ENCODE data around the gene KCTD11. TPM values are rescaled to one million over a fixed set of nuclear protein-coding genes. Genes with fewer than 3 reads are reported as not detected.

The KCTD11 gene
- total and polyA plus RNA-seq, 10 of the 15 experiments (the other 5 are each of a cell fraction or from before 2014, with no cell fraction given): 0.05 to 7.3 (median 2.9) TPM

- TF ChIP-seq, protein P1, sequence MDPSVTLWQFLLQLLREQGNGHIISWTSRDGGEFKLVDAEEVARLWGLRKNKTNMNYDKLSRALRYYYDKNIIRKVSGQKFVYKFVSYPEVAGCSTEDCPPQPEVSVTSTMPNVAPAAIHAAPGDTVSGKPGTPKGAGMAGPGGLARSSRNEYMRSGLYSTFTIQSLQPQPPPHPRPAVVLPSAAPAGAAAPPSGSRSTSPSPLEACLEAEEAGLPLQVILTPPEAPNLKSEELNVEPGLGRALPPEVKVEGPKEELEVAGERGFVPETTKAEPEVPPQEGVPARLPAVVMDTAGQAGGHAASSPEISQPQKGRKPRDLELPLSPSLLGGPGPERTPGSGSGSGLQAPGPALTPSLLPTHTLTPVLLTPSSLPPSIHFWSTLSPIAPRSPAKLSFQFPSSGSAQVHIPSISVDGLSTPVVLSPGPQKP (IDR thresholded peaks at IDR 0.05; ENCODE audit: low read depth, low read length): no peak
- TF ChIP-seq KDM1A (IDR thresholded peaks at IDR 0.05; ENCODE audit: borderline replicate concordance) (no peak), POLR2AphosphoS2 (IDR thresholded peaks at IDR 0.05; ENCODE audit: low read depth, low read length) (peak; percentile 29; the same call in 1 of the 2 replicates), NFXL1 (IDR thresholded peaks at IDR 0.05; ENCODE audit: borderline replicate concordance) (no peak), YY1 (IDR thresholded peaks at IDR 0.05; ENCODE audit: low read depth, low read length) (0 out of 2 replicates have a peak, but pooled peaks have one; percentile 43), HSF1 (IDR thresholded peaks at IDR 0.05; ENCODE audit: low read depth, low read length) (no peak), RFX5 (IDR thresholded peaks at IDR 0.05; ENCODE audit: low read depth, low read length) (no peak), POU2F2 (IDR thresholded peaks at IDR 0.05; ENCODE audit: borderline replicate concordance, low read depth, low read length) (no peak), ATF7 (IDR thresholded peaks at IDR 0.05; ENCODE audit: low read depth) (no peak), CREB1 (IDR thresholded peaks at IDR 0.05; ENCODE audit: low read depth) (peak; percentile 68; the same call in 1 of the 2 replicates), USF1 (IDR thresholded peaks at IDR 0.05; ENCODE audit: borderline replicate concordance, extremely low read length, insufficient read depth, low read depth, low read length) (peak; percentile 61), ZNF384 (IDR thresholded peaks at IDR 0.05; ENCODE audit: borderline replicate concordance, low read depth, low read length) (no peak), POLR2AphosphoS5 (IDR thresholded peaks at IDR 0.05; ENCODE audit: low read length) (no peak), ASH2L (IDR thresholded peaks at IDR 0.05; ENCODE audit: borderline replicate concordance, low read depth) (no peak), CBX3 (IDR thresholded peaks at IDR 0.05; ENCODE audit: borderline replicate concordance, low read depth) (no peak), TCF7 (IDR thresholded peaks at IDR 0.05; ENCODE audit: borderline replicate concordance) (no peak), BHLHE40 (IDR thresholded peaks at IDR 0.05; ENCODE audit: borderline replicate concordance in 1 of 2, low read depth in 2 of 2, low read length in 1 of 2) (peak in 1 of 2 experiments; percentile 57; a peak in 2 of 4 replicates), STAT3 (IDR thresholded peaks at IDR 0.05; ENCODE audit: low read depth, low read length) (no peak), SRF (IDR thresholded peaks at IDR 0.05; ENCODE audit: low read depth in 2 of 2, low read length in 2 of 2) (no peak), ZNF217 (IDR thresholded peaks at IDR 0.05) (no peak), ZNF24 (IDR thresholded peaks at IDR 0.05) (no peak), SMAD1 (IDR thresholded peaks at IDR 0.05; ENCODE audit: low read depth, partially characterized antibody) (no peak), DPF2 (IDR thresholded peaks at IDR 0.05) (no peak), NFYB (IDR thresholded peaks at IDR 0.05; ENCODE audit: insufficient read depth, low read depth, low read length) (no peak), NR2C1 (IDR thresholded peaks at IDR 0.05) (no peak), ESRRA (IDR thresholded peaks at IDR 0.05; ENCODE audit: low read length) (no peak), IKZF2 (IDR thresholded peaks at IDR 0.05) (no peak)
These were observed 32.0 kb downstream of the KCTD11 start (continued) for GRCh38 chr17:7383742-7384488.

Measured in GM12878 (cell line).